SK-N-SH treated with all-trans-retinoic acid at 6 μM for 48 hours (cell line): ENCODE data around the gene KCNQ5.

ENCODE experiments used
- BACH2 ChIP-seq: fragments of 250-450 bp; sonication (Bioruptor Pico); IDR thresholded peaks from 2 replicates; pipeline ENCODE4 v1.9.0; 2021; ENCODE audit warnings: mild to moderate bottlenecking, borderline replicate concordance
- CREB5 ChIP-seq: fragments of 250-450 bp; sonication (Bioruptor Pico); IDR thresholded peaks from 2 replicates; pipeline ENCODE4 v1.5.1; 2020; ENCODE audit warnings: low read depth, mild to moderate bottlenecking, moderate library complexity
- CSDC2 ChIP-seq: fragments of 250-450 bp; sonication (Bioruptor Pico); IDR thresholded peaks from 2 replicates; pipeline ENCODE4 v1.5.0; 2020; ENCODE audit warnings: mild to moderate bottlenecking, moderate library complexity
- ISL1 ChIP-seq: fragments of 250-450 bp; sonication (Bioruptor Pico); IDR thresholded peaks from 2 replicates; pipeline ENCODE4 v2.1.2; 2022; ENCODE audit warnings: mild to moderate bottlenecking, moderate library complexity
- OSR1 ChIP-seq: fragments of 250-450 bp; sonication (Bioruptor Pico); IDR thresholded peaks from 2 replicates; pipeline ENCODE4 v1.8.0; 2022; ENCODE audit warnings: moderate library complexity, mild to moderate bottlenecking, inconsistent platforms
- PATZ1 ChIP-seq: fragments of 250-450 bp; sonication (Bioruptor Pico); IDR thresholded peaks from 2 replicates; pipeline ENCODE4 v1.8.0; 2020; ENCODE audit warnings: mild to moderate bottlenecking, moderate library complexity, borderline replicate concordance
- PPARA ChIP-seq: fragments of 250-450 bp; sonication (Bioruptor Pico); IDR thresholded peaks from 2 replicates; pipeline ENCODE4 v1.5.0; 2020; ENCODE audit warnings: mild to moderate bottlenecking, borderline replicate concordance
- ZC3H10 ChIP-seq: fragments of 250-450 bp; sonication (Bioruptor Pico); IDR thresholded peaks from 2 replicates; pipeline ENCODE4 v1.5.1; 2021; ENCODE audit warnings: mild to moderate bottlenecking, moderate library complexity
- ZFP3 ChIP-seq: fragments of 250-450 bp; sonication (Bioruptor Pico); IDR thresholded peaks from 2 replicates; pipeline ENCODE4 v1.5.0; 2020; ENCODE audit warnings: mild to moderate bottlenecking, moderate library complexity
- ZFP30 ChIP-seq: fragments of 450-650 bp; formaldehyde crosslinking; IDR thresholded peaks from 2 replicates; pipeline ENCODE4 v1.5.0; 2022; ENCODE audit warnings: mild to moderate bottlenecking, moderate library complexity
- ZNF8 ChIP-seq: fragments of 450-650 bp; formaldehyde crosslinking; IDR thresholded peaks from 2 replicates; pipeline ENCODE4 v1.5.0; 2020; ENCODE audit warnings: mild to moderate bottlenecking, moderate library complexity
- TF ChIP-seq, protein P1 (sequence below): fragments of 250-450 bp; sonication (Bioruptor Pico); IDR thresholded peaks from 2 replicates; pipeline ENCODE4 v1.5.0; 2020; ENCODE audit warnings: mild to moderate bottlenecking, moderate library complexity

- TF ChIP-seq ZC3H10 (no peak), OSR1 (no peak), ZFP30 (CRISPR knock-in tag) (no peak), BACH2 (CRISPR knock-in tag) (no peak), ZNF8 (CRISPR knock-in tag) (no peak), ISL1 (no peak), PPARA (CRISPR knock-in tag) (no peak), ZFP3 (CRISPR knock-in tag) (no peak), PATZ1 (CRISPR knock-in tag) (no peak), CREB5 (CRISPR knock-in tag) (no peak), CSDC2 (no peak)
- TF ChIP-seq, protein P1, sequence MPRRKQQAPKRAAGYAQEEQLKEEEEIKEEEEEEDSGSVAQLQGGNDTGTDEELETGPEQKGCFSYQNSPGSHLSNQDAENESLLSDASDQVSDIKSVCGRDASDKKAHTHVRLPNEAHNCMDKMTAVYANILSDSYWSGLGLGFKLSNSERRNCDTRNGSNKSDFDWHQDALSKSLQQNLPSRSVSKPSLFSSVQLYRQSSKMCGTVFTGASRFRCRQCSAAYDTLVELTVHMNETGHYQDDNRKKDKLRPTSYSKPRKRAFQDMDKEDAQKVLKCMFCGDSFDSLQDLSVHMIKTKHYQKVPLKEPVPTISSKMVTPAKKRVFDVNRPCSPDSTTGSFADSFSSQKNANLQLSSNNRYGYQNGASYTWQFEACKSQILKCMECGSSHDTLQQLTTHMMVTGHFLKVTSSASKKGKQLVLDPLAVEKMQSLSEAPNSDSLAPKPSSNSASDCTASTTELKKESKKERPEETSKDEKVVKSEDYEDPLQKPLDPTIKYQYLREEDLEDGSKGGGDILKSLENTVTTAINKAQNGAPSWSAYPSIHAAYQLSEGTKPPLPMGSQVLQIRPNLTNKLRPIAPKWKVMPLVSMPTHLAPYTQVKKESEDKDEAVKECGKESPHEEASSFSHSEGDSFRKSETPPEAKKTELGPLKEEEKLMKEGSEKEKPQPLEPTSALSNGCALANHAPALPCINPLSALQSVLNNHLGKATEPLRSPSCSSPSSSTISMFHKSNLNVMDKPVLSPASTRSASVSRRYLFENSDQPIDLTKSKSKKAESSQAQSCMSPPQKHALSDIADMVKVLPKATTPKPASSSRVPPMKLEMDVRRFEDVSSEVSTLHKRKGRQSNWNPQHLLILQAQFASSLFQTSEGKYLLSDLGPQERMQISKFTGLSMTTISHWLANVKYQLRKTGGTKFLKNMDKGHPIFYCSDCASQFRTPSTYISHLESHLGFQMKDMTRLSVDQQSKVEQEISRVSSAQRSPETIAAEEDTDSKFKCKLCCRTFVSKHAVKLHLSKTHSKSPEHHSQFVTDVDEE, result no peak
Observed at GRCh38 chr6:72933233-72933632, 311.4 kb downstream of the KCNQ5 start.
